Fibroblast of lung (primary cell): ENCODE data around the gene CRHR1. TPM values are rescaled to one million over a fixed set of nuclear protein-coding genes. Genes with fewer than 3 reads are reported as not detected.

Experiments
- DNase-seq, 2 donors: peaks; one replicate each; pipeline versions ENCODE4 v3.0.0 to v3.0.0-alpha.2; 2010; ENCODE audit warnings: low read depth in 2 of 2
- H2AFZ ChIP-seq: 2 replicates; pipeline ENCODE4 v1.5.1; 2012; ENCODE audit warnings: low read length, control low read depth, inconsistent platforms
- H3K27ac ChIP-seq: 2 replicates; pipeline ENCODE4 v1.5.1; 2011; ENCODE audit warnings: low read length, control low read depth; ENCODE audit not compliant: insufficient read depth
- H3K27me3 ChIP-seq: 2 replicates; pipeline ENCODE4 v1.5.1; 2011; ENCODE audit warnings: mild to moderate bottlenecking, low read length; ENCODE audit not compliant: control insufficient read depth, insufficient read depth
- H3K36me3 ChIP-seq: 2 replicates; pipeline ENCODE4 v1.5.1; 2011; ENCODE audit warnings: low read length; ENCODE audit not compliant: control insufficient read depth, insufficient read depth
- H3K4me1 ChIP-seq: 2 replicates; pipeline ENCODE4 v1.5.1; 2011; ENCODE audit warnings: low read length; ENCODE audit not compliant: control insufficient read depth, insufficient read depth; ENCODE audit errors: extremely low read depth
- H3K4me2 ChIP-seq: 2 replicates; pipeline ENCODE4 v1.5.1; 2011; ENCODE audit warnings: low read length, control low read depth; ENCODE audit not compliant: insufficient read depth; ENCODE audit errors: extremely low read depth
- H3K4me3 ChIP-seq, 4 experiments: fragments of 200-600 bp in 1 of 4; sonication (generic) in 1 of 4; replicated peaks in 1 of 4; 2 replicates each; pipeline ENCODE4 v1.5.1; 2011 to 2016; ENCODE audit warnings: low read length in 4 of 4, low read depth in 3 of 4, mild to moderate bottlenecking in 3 of 4, control low read depth in 2 of 4, inconsistent platforms in 1 of 4, mixed read lengths in 1 of 4; ENCODE audit not compliant: insufficient read depth in 1 of 4; ENCODE audit errors: control extremely low read depth in 1 of 4
- H3K79me2 ChIP-seq: 2 replicates; pipeline ENCODE4 v1.5.1; 2012; ENCODE audit warnings: mild to moderate bottlenecking, low read length, inconsistent platforms; ENCODE audit not compliant: control insufficient read depth, insufficient read depth
- H3K9ac ChIP-seq: 2 replicates; pipeline ENCODE4 v1.5.1; 2011; ENCODE audit warnings: mild to moderate bottlenecking, low read length, control low read depth; ENCODE audit not compliant: insufficient read depth
- H3K9me3 ChIP-seq: 2 replicates; pipeline ENCODE4 v1.5.1; 2012; ENCODE audit warnings: low read depth, low read length; ENCODE audit not compliant: control insufficient read depth, insufficient read depth
- H4K20me1 ChIP-seq: 2 replicates; pipeline ENCODE4 v1.5.1; 2011; ENCODE audit warnings: low read length; ENCODE audit not compliant: control insufficient read depth, insufficient read depth; ENCODE audit errors: extremely low read depth
- EZH2 ChIP-seq: IDR thresholded peaks from 2 replicates; pipeline ENCODE4 v1.5.1; 2012; ENCODE audit warnings: low read length, control low read depth, mild to moderate bottlenecking; ENCODE audit errors: missing control alignments
- polyA plus RNA-seq, 2 donors: library from polyadenylated mRNA; depleted of rRNA in 1 of 2; stranded (reverse) in 1 of 2; unstranded in 1 of 2; fragments of >200 nt; gene quantifications; 2 replicates each; pipeline ENCODE4 v1.2.1, GENCODE V29; 2011 to 2012; ENCODE audit warnings: missing spikeins in 1 of 2
- total RNA-seq: library from RNA; depleted of rRNA; stranded (reverse); fragments of >200 nt; gene quantifications from 2 replicates; pipeline ENCODE4 v1.2.1, GENCODE V29; 2014
- TF ChIP-seq, protein P1 (sequence below), 2 donors: IDR thresholded peaks in 1 of 2; conservative IDR thresholded peaks in 1 of 2; 1 replicate in 1 of 2; 2 replicates in 1 of 2; pipeline ENCODE4 v1.5.1; 2011 to 2012; ENCODE audit warnings: low read length in 2 of 2, control low read depth in 1 of 2, inconsistent platforms in 1 of 2, low read depth in 1 of 2, mild to moderate bottlenecking in 1 of 2

CRHR1 gene
- total and polyA plus RNA-seq, 2 donors (not counting 1 experiment from before 2014, with no cell fraction given): not detected

DNA sequence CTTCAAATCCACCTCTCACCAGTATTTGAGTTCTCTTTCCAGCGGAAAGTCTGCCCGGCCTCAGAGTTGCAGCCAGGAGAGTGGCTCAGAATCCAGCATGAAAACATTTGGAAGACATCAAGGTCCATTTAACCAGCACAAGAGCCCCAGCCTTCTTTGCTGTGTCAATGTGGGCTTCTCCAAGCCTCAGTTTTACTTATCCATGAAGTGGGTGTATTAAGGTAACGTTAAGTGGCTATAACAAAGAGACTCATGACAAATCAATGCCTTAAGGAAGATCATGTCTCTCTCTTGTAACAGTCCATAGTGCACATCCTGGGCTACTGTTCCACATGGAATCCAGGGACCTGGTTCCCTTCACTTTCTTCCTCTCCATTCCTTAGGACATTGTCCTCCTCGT lies 59.6 kb downstream of the CRHR1 start:
- H3K79me2 ChIP-seq: no peaks in the 10 kb centered on the region
- H3K9me3 ChIP-seq: no peaks in the 10 kb centered on the region
- TF ChIP-seq, protein P1, sequence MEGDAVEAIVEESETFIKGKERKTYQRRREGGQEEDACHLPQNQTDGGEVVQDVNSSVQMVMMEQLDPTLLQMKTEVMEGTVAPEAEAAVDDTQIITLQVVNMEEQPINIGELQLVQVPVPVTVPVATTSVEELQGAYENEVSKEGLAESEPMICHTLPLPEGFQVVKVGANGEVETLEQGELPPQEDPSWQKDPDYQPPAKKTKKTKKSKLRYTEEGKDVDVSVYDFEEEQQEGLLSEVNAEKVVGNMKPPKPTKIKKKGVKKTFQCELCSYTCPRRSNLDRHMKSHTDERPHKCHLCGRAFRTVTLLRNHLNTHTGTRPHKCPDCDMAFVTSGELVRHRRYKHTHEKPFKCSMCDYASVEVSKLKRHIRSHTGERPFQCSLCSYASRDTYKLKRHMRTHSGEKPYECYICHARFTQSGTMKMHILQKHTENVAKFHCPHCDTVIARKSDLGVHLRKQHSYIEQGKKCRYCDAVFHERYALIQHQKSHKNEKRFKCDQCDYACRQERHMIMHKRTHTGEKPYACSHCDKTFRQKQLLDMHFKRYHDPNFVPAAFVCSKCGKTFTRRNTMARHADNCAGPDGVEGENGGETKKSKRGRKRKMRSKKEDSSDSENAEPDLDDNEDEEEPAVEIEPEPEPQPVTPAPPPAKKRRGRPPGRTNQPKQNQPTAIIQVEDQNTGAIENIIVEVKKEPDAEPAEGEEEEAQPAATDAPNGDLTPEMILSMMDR (conservative IDR thresholded peaks at IDR 0.05 in 1 of 2, IDR thresholded peaks at IDR 0.05 in 1 of 2; ENCODE audit: low read depth in 1 of 2, low read length in 2 of 2): no peak
- no peak for TF ChIP-seq EZH2
- H3K9ac ChIP-seq: no peak overlapping the region
- H4K20me1 ChIP-seq: no peaks in the 10 kb centered on the region
- DNase-seq: no peak
- no peak overlapping the region for H3K27ac ChIP-seq
- no peak overlapping the region for H3K4me3 ChIP-seq
- H3K36me3 ChIP-seq: no peaks in the 10 kb centered on the region
- no peak overlapping the region for H2AFZ ChIP-seq
- H3K4me2 ChIP-seq: no peak overlapping the region
- H3K27me3 ChIP-seq: peaks cover 3% of the 10 kb centered on the region
- no peaks in the 10 kb centered on the region for H3K4me1 ChIP-seq

DNA sequence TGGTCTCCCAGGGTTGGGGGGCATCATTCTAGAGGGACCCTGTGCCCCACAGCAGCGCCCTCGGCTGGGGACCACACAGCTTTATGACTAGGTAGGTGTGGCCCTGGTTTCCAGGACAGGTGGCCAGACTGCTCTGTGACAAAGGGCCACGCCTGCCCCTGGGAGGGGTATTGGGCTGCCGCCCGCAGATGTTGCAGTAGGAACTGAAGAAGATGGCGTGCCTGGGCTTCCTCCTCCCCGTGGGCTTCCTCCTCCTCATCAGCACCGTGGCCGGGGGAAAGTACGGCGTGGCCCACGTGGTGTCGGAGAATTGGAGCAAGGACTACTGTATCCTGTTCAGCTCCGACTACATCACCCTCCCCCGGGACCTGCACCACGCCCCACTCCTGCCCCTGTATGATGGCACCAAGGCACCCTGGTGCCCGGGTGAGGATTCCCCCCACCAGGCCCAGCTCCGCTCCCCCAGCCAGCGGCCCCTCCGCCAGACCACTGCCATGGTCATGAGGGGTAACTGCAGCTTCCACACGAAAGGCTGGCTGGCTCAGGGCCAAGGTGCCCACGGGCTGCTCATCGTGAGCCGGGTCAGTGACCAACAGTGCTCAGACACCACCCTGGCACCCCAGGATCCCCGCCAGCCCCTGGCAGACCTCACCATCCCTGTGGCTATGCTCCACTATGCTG lies 60.7 kb downstream of the CRHR1 start, which contains the start of gene SPPL2C:
TSS of gene SPPL2C (plus strand) at position 187 of the 681 bp plus-strand sequence. CDS start at position 213, 26 bp downstream.
- Histone ChIP-seq H2AFZ (no peak within 1 kb of the TSS), H3K79me2 (no peaks in the 10 kb centered on the region), H3K4me3 (no peak within 1 kb of the TSS), H4K20me1 (no peaks in the 10 kb centered on the region), H3K9ac (no peak within 1 kb of the TSS), H3K4me2 (no peak within 1 kb of the TSS), H3K4me1 (no peaks in the 10 kb centered on the region), H3K9me3 (no peaks in the 10 kb centered on the region), H3K27ac (no peak within 1 kb of the TSS), H3K27me3 (peaks cover 3% of the 10 kb centered on the region), H3K36me3 (no peaks in the 10 kb centered on the region)
- DNase-seq: no peak
- TF ChIP-seq, protein P1 (conservative IDR thresholded peaks at IDR 0.05 in 1 of 2, IDR thresholded peaks at IDR 0.05 in 1 of 2; ENCODE audit: low read depth in 1 of 2, low read length in 2 of 2): no peak
- TF ChIP-seq EZH2: no peak

DNA sequence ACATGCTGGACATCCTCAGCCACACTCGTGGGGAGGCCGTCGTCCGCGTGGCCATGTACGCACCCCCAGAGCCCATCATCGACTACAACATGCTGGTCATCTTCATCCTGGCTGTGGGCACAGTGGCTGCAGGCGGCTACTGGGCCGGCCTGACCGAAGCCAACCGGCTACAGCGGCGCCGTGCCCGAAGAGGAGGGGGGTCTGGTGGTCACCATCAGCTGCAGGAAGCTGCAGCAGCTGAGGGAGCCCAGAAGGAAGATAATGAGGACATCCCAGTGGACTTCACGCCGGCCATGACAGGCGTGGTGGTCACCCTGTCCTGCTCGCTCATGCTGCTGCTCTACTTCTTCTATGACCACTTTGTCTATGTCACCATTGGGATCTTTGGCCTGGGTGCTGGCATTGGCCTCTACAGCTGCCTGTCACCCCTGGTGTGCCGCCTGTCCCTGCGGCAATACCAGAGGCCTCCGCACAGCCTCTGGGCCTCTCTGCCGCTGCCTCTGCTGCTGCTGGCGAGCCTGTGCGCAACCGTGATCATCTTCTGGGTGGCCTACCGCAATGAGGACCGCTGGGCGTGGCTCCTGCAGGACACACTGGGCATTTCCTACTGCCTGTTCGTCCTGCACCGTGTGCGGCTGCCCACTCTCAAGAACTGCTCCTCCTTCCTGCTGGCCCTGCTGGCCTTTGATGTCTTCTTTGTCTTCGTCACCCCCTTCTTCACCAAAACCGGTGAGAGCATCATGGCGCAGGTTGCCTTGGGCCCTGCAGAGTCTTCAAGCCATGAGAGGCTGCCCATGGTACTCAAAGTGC lies 61.5 kb downstream of the CRHR1 start:
- no peak overlapping the region for H3K4me3 ChIP-seq
- no peak overlapping the region for H2AFZ ChIP-seq
- no peak overlapping the region for H3K27ac ChIP-seq
- H3K36me3 ChIP-seq: no peaks in the 10 kb centered on the region
- H3K4me1 ChIP-seq: no peaks in the 10 kb centered on the region
- H3K4me2 ChIP-seq: no peak overlapping the region
- H4K20me1 ChIP-seq: no peaks in the 10 kb centered on the region
- H3K27me3 ChIP-seq: peaks cover 3% of the 10 kb centered on the region
- no peaks in the 10 kb centered on the region for H3K79me2 ChIP-seq
- no peaks in the 10 kb centered on the region for H3K9me3 ChIP-seq
- TF ChIP-seq, protein P1 (conservative IDR thresholded peaks at IDR 0.05 in 1 of 2, IDR thresholded peaks at IDR 0.05 in 1 of 2; ENCODE audit: low read depth in 1 of 2, low read length in 2 of 2): no peak
- TF ChIP-seq EZH2: no peak
- H3K9ac ChIP-seq: no peak overlapping the region
- no peak for DNase-seq
